HG03139 (cell line): ENCODE data around the gene ATXN7L2.

ENCODE experiments used
- ATAC-seq: cut with Tn5 transposase; IDR thresholded peaks from one replicate; pipeline ENCODE4 v1.9.1; 2021; ENCODE audit not compliant: unreplicated experiment

ATXN7L2 gene

GRCh38 chr1:109476825-109477224, 6.9 kb upstream of the ATXN7L2 start:
- ATAC-seq, result no peak

- ATAC-seq, result no peak
Measured at GRCh38 chr1:109477821-109478220, 5.9 kb upstream of the ATXN7L2 start.

GRCh38 chr1:109478806-109479205, 4.9 kb upstream of the ATXN7L2 start:
- ATAC-seq, result no peak

- no peak for ATAC-seq
Measured at GRCh38 chr1:109479311-109479710, 4.4 kb upstream of the ATXN7L2 start.

- ATAC-seq, result no peak
Measured at GRCh38 chr1:109479901-109480300, 3.8 kb upstream of the ATXN7L2 start.

GRCh38 chr1:109481646-109482045, 2.1 kb upstream of the ATXN7L2 start:
- no peak for ATAC-seq

- ATAC-seq, result no peak
Measured at GRCh38 chr1:109482242-109482641, 1.5 kb upstream of the ATXN7L2 start.

GRCh38 chr1:109482791-109483671, 674 bp upstream of the ATXN7L2 start:
- ATAC-seq, result peak; percentile 19

- ATAC-seq, result no peak
Measured at GRCh38 chr1:109484519-109484975, 842 bp downstream of the ATXN7L2 start.

GRCh38 chr1:109485001-109485400, 1.3 kb downstream of the ATXN7L2 start:
- no peak for ATAC-seq

GRCh38 chr1:109487261-109487660, 3.6 kb downstream of the ATXN7L2 start:
- no peak for ATAC-seq

GRCh38 chr1:109488201-109488600, 4.5 kb downstream of the ATXN7L2 start:
- ATAC-seq, result no peak

GRCh38 chr1:109488696-109489095, 5.0 kb downstream of the ATXN7L2 start:
- ATAC-seq, result no peak

- no peak for ATAC-seq
Measured at GRCh38 chr1:109490029-109490933, 6.6 kb downstream of the ATXN7L2 start.

GRCh38 chr1:109490934-109491302, 7.2 kb downstream of the ATXN7L2 start:
- no peak for ATAC-seq

GRCh38 chr1:109491372-109491771, 7.7 kb downstream of the ATXN7L2 start:
- no peak for ATAC-seq

GRCh38 chr1:109492779-109493178, 9.1 kb downstream of the ATXN7L2 start:
- ATAC-seq, result no peak

GRCh38 chr1:109493227-109493626, 9.5 kb downstream of the ATXN7L2 start:
- ATAC-seq, result no peak

GRCh38 chr1:109493805-109494539, 10.3 kb downstream of the ATXN7L2 start, which contains the start of gene CYB561D1:
Gene CYB561D1, plus strand, starts transcription at chr1:109494094. Its CDS starts 46 bp downstream, at chr1:109494140.
- ATAC-seq, result peak; percentile 79

- no peak for ATAC-seq
Measured at GRCh38 chr1:109495738-109496137, 12.0 kb downstream of the ATXN7L2 start.
